GM12873 (cell line): ENCODE results near the gene CYB561.
A peak's percentile ranks its signal among the peaks of the same experiment; 100 is the strongest.

ENCODE experiments used
- CTCF ChIP-seq: IDR thresholded peaks from 2 replicates; pipeline ENCODE4 v1.5.1; 2012; ENCODE audit warnings: low read depth, mild to moderate bottlenecking, moderate library complexity, low read length, control low read depth; ENCODE audit not compliant: insufficient read depth; ENCODE audit errors: missing control alignments

Gene CYB561

DNA sequence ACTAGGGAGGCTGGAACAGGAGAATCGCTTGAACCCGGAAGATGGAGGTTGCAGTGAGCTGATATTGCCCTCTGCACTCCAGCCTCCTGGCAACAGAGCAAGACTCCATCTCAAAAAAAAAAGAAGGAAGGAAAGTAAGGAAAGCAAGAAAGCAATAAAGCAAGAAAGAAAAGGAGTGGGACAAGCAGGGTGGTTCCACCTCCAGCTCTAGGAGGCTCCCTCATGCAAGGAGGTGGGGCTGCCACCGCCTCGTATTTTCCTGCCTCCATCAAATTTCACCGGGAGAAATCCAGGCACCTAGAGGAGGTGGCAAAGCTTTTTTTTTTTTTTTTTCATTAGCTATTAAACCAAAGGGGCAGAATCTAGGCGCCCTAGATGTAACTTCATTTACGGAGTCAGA lies 1.0 kb downstream of the CYB561 start:
- TF ChIP-seq CTCF = no peak

GRCh38 chr17:63444457-63444856 lies 1.6 kb downstream of the CYB561 start:
- TF ChIP-seq CTCF = no peak

GRCh38 chr17:63443053-63443452 lies 3.1 kb downstream of the CYB561 start:
- TF ChIP-seq CTCF = no peak

GRCh38 chr17:63442549-63443035 lies 3.5 kb downstream of the CYB561 start:
- TF ChIP-seq CTCF = peak; percentile 39

GRCh38 chr17:63442074-63442473 lies 4.0 kb downstream of the CYB561 start:
- TF ChIP-seq CTCF = no peak

DNA sequence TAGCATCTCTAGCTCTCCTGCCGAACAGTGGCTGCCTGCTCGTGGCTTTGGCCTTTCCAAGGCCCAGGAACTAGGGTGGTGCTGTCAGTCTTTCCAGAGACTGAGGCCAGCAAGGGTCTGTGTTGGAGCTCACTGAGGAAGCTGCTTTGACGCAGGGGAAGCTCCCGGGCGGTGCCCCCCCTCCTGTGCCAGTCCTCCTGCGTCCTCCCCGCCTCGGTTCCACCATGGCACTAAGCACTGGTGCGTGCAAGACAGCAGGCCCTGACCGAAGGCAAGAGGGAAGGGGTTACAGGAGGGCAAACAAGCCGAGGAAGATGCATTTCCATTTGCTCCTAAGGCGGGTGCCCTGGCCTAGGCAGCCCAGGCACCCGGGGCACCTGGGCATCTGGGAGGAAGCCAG lies 4.5 kb downstream of the CYB561 start:
- TF ChIP-seq CTCF = no peak

DNA sequence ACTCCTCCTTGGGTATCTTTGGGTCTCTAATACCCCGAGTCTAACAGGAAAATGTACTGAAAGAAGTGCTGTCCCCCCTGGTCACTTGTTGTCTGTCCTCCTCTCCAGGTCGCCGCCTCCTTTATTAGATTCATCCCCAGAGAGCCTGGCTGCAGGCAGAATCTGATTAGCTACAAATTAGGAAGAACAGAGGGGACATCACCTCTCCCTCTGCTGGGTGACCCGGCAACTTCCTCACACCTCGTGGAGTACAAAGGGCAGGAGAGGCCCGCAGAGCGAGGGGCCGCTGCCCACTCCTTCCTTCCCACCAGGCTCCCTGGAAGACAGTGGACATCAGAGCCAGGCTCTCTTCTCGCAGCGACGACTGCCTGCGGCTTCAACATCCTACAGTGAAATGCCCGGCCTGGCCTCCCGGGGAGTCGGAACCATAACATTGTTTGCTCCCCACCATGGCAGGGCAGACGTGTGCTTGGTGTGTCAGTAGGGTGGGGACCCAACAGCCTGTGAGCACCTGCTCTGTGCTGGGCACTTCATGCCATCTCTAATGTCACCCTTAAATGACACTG lies 5.3 kb downstream of the CYB561 start:
- TF ChIP-seq CTCF = no peak
